HG03280 (cell line): ENCODE results near the gene ERG28.

ENCODE experiments used
- ATAC-seq: cut with Tn5 transposase; IDR thresholded peaks from one replicate; pipeline ENCODE4 v1.9.1; 2021; ENCODE audit warnings: mild to moderate bottlenecking, moderate library complexity; ENCODE audit not compliant: unreplicated experiment

The ERG28 gene

DNA sequence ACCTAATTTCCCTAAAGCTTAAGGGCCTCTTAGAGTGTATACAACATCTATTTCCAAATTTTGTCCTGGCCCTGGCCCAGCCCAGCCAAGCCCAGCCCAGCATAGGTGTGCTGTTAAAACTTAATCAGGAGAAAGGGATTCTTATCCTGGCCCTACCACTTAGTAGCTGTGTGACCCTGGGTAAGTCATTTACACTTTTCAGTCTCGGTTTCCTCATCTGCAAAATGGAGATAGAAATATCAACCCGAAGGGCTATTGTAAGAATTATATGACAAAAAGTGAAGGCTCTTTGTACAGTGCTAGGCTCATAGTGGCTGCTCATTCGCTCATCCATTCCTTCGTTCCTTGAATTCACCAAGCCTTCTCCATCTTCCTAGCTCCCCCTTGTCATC lies 442 bp downstream of the ERG28 start:
- no peak for ATAC-seq

DNA sequence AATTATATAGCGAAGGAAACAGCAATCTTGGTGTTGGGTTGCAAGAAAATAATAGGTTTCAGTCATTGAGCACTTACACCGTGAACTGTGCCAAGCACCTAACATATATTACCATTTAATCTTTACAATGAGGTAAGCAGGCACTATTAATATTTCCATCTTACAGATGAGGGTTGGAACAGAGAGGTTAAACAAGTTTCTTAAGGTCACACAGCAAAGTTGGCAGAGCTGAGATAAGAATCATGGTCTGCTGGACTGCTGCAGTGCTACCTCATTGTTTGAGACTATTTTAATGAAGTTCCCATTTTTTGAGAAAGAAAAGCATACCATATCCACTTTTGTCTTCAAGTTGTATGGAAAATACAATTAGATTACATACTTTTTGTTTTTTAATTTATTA lies 1.7 kb downstream of the ERG28 start:
- no peak for ATAC-seq

DNA sequence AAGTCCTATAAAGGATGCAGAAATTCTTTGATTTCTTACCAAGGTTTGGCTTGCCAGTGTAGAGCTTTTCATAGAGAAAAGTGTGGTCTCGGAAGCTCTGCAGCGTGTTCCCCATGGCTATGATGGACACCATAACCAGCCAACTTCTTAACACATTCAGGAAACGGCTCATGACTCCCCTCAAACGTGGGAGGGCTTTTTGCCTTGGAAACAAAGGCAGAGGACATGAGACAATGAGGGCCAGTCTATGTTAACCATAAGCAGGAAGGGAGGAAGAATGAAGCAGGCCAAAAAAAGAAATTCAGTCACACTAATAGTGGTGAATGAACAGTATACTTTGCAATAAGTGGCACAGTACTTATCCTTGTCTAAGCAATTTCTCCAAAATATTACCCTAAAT lies 3.3 kb downstream of the ERG28 start:
- no peak for ATAC-seq

DNA sequence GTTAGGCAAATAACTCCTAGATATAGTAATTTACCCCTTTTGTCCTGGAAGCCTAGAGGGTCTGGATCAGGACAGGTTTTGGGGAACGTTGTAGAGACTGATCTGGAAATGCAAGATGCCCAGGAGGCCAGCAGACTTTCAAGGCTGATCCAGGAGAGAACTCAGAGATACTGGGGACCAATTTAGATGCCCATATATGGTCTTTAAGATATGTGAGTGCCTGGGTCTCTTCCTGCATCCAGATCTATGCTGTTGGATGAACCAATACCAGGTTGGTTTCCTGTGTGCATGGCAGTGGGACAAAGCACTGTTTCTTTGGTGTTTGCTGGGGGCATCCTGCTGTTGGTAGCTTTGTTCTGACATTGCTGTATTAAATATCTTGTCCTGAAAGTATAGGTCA lies 5.4 kb downstream of the ERG28 start:
- no peak for ATAC-seq

DNA sequence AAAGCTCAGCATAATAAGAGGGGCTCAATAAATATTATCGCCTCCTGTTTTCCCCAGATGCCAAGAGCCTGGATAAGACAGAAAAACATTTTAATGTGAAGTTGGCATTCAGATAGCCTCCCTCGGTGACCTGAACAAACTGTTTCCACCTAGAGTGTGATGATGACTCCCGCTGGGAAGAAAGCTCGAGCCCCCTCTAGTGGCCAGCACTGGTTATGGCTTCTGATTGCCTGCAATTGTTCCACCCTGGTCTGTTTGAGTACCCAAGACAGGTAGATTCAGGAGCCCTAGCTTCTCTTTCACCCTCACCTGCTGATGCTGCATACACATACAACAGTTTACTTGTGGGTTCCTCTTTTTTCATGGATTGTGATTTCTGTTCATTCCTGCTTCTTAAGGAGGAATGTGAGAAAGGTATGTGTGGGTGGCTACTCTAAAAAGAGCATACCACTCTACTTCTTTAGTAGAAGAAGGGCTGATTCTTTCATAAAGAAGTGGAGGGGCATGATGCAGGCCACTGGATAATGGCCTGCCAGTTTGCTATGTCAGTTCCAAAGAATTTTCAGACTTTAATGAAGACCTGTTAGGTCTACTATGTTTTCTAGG lies 6.4 kb downstream of the ERG28 start:
- ATAC-seq: peak; percentile 61

DNA sequence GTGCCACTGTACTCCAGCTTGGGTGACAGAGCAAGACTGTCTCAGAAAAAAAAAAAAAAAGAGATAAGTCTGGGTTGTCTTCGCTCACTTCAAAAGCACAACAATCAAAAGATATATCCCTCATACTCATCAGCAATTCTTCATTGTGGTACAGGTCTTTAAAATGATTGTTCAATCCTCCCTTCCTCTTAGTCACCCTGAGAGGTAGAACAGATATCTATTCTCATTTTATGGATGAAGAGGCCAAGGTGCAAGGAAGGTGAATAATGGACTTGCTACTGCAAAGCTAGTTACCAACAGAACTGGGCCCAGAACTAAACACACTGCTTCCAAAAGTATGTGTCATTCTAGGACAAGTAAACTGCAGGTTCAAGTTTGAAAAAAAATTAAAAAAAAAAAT lies 7.1 kb downstream of the ERG28 start:
- no peak for ATAC-seq

DNA sequence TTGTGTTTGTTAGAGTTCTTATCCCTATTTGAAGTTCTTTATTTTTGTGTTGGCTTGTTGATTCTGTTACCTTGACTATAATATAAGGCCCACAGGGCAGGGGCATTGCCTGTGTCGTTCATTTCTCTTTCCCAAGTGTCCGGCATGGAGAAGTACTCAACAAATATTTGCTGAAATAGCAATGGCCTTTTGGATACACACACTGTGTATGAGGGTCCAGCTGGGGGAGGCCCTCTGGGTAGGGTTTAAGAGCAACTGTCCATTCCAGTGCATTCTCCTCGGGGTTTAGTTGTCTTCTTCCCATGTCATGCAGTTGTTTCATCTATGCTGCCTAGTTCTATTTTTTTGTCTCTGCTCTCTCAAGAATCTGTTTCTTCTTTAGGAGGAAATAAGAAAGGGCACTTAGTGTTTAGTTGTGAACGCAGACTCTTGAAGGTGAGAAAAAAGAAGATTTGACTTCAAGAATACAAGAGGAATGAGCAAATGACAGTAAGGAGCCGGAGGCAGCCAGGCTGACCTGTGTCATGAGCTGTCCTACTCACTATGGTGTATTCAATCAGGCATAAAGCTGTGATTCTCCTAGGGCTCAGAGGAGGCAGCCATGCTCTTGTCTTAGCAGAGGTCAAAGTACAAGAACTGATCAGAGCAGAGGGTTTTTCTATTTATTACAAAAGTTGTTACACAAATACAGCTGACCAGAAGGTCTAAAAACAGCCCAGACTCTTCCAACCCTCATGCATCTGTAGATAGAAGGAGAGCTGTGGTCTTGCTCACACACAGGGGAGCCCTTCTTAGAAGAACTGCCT lies 10.2 kb downstream of the ERG28 start:
- ATAC-seq: no peak

DNA sequence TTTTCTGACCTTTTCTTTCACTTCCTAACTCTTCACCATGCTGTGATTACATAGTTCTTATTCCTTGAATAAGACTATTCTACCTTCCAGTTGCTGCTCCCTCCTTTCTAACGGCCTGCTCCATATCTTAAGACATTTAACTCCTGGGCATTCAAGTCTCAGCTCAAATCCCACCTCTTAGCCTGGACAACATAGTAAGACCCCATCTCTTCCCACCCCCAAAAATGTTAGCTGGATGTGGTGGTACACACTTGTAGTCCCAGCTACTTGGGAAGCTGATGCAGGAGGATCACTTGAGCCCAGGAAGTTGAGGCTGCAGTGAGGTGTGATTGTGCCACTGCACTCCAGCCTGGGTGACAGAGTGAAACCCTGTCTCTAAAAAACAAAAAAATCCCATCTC lies 10.9 kb downstream of the ERG28 start:
- no peak for ATAC-seq

DNA sequence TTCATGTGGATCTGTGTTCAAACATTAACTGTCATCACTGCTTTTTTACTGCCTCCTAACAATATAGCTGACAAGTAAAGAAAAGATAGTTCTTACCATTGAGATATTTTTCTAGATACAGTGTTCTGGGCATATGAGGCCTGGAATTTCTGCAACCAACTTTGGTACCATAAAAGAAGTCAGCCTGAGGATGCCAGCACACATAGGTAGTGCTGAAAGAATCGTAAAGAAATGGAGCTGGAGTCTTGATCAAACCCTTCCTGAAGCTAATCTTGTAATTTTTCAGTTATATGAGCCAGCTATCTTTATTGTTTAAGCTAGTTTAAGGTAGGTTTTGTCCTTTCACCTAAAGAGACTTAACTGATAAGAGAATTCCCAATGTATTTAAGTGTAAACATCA lies 11.3 kb downstream of the ERG28 start:
- no peak for ATAC-seq

DNA sequence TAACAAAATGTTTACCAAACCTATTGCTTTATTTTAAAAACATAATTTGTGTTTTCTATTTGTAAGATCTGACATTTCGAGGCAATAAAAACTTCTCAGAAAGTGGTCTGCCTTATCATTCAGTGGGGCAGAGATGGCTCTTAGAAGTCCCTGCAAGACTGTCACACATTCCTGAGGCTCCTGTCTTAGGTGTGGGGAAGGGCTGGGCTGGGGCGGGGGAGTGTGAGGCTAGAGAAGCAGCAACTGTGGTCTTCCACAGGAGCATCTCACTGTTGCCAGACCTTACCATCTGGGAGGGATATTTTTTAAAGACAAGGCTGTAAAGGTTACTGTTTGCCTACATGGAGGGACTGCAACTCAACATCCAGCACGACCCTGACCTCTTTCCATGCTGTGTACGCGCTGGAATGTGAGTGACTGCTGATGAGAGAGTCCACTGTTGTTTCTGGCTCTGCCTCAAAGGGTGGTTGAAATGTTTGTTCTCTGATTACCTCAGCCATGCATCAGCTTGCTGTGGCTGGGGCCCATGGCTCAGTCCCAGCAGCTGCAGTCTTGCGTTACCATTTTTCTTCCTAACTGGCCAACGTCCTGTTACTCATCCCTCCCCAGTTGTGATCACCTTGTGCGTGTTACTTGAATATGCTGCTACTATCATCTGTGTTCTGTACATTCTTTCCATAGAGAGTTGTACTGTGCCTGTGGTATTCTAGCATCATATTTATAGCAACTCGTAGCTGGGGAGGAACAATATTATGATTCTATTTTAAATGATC lies 12.4 kb downstream of the ERG28 start:
- no peak for ATAC-seq

DNA sequence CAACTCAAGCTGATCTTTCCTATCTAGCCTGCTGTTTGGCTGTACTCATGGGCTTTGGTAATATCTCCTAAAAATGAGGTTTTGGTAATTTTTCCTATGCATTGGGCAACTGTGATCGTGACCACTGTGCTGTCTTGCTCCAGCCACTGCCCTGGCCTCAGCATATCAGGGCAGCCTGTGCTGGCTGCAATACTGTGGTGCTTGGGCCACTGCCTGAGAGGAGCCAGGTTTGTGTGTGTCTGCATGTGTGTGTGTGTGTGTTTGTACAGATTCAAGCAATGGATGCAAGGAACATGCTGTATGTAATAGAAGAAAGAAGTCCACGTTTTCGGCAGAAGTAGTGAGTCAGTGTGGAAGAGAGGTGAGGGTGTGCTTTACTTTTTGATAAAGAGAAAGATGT lies 13.0 kb downstream of the ERG28 start:
- ATAC-seq: no peak

DNA sequence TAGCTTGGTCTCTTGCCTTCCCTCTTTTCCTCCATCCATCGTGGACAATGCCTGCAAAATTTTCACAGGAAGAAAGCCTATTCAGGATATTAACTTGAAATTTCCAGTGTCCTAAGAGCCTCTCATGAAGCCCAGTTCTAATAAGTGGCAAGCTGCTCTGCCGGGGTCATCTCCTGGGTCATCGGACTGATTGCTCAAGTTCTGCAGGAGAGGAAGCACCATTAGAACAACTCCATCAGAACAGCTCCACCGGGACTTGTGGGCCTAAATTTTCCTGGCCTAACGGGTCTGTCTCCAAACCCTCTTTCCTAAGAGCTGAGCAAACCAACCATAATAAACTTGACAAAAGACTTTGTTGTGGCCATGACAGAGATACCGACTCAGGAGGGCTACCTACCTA lies 13.9 kb downstream of the ERG28 start:
- ATAC-seq: no peak

DNA sequence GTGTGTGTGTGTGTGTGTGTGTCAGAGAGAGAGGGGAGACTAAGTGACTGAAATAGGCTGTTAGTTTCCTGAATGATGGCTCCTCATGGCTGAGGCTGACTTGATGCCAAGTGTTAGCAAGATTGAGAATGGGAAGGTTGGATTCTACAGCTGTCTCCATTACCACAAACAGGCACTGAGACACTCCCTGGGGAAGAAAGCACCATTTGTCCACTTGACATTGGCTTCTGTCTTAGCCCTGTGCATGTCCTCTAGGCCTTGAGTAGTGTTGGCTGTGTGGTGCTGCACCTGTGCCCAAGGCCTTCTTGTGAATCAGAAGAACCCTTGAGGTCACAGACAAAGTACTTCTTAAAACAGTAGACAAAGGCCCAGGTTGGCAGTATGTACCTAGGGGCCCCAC lies 15.6 kb downstream of the ERG28 start:
- ATAC-seq: no peak

DNA sequence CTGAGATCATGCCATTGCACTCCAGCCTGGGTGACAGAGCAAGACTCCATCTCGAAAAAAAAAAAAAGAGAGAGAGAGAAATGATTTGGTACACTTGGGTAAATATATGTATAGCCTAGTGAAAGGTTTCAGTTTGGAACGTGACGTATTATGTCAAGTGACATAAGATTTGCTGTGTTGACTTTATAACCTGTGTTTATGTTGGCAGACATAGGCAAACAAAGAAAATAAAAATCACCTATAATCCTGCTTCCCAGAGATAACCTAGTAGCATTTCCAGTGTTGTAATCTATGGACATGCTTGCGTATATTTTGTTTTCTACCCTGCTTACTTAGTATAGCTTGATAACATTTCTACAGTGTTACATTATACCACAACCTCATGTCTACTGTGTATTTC lies 16.7 kb downstream of the ERG28 start:
- no peak for ATAC-seq

DNA sequence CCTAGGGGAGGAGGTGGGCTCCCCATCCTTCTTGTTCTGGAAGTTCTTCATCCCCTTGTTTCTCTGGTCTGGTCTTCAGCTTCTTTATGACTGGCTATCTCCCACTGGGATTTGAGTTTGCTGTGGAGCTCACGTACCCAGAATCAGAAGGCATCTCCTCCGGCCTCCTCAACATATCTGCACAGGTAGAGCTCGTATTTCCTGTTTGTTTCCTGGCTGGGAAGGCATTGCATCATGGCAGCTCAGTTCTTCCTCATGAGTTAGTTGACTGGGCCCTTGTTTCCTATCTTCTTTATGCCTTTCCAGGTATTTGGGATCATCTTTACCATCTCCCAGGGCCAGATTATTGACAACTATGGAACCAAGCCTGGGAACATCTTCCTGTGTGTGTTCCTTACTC lies 19.8 kb downstream of the ERG28 start:
- ATAC-seq: no peak

DNA sequence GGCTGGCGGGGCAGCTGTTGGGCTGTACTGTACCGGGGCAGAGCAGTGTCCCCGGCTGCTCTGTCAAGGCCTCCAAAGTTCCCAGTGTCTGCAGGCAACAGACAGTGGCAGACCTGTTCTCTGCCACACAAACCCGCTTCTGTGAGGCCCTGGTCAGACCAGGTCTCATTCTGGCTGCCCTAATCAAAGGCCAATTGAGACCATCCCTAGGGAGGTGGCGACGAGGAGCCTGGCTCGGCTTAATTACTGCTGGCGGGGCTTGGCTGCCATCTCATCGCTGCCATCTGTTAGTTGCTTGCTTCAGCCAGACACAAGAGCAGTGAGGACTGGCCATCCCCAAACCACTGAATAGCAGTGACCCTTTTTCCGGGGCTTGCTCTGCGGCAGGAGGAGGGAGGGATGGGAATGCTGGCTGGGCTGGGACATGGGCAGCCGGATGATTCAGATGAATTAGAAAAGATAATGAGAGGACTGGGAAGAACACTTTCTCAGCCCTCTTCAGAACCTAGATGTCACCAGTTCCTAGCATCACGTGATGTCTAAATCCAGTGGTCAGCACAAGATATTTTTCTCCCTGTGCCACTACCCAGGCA lies 24.5 kb downstream of the ERG28 start:
- no peak for ATAC-seq

DNA sequence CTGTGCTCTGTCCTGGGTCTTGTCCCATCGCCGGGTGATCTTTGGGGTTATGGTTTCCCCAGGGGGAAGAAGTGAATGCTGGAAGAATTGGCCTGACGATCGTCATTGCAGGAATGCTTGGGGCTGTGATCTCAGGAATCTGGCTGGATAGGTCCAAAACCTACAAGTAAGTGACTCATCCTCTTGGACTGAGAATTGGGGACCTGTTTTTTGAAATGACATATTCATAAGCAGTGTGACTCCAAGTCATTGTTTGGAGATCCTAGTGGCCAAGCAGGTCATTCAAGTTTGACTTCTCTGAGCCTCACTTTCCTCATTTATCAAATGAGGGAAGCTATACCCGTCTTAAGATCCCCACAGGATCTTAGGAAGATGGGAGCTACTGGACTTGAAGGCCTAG lies 25.8 kb downstream of the ERG28 start:
- ATAC-seq: no peak

DNA sequence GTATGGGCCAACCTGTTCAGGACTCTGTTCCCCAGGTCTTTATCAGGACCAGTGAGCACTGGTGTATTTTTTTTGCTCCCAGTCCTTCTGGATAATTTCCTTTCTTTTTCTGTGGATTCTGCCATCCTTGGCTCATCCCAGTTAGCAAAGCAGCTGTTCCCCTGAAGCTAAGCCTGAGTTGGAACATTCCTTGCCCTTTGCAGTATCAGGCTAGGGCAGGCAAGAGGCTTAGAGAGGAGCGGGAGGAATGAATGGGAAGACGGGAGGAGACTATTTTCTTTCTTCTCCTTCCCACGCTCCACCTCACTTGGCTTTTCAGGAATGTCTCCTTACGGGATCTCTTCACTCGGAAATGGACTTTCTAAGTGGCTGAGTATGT lies 29.2 kb downstream of the ERG28 start:
- no peak for ATAC-seq

DNA sequence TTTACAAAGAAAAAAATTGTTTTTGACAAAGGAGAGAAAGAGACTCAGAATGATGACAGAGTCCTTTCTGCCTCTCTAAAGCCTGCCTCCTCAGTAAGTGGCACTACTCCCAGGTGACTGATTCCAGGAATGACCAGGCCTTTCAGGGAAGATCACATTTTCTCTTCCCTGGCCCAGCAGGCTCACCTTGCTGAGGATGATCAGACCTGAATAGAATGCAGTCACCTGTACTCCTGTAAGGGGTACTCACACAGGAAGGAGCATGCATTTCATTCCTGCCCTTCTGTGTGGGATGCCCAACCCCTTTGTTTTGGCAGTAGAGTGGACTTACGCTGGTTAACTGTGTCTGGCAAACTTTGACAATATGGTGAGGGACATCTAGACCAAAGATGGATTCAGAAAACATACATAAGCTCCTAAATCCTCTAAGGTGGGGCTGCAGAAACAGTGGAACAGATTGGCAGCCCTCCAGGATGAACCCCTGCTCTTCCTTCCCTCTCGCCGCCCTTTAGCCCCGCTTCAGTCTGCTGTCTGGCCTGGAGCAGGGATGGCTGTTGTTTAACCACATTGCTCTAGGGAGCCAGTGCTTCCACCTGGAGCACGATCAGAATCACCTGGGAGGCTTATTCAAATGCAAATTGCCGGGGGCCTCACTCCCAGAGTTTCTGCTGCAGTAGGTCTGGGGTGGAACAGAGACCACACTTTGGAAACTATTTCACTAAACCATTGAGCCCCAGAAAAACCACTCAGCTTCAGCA lies 29.8 kb downstream of the ERG28 start:
- no peak for ATAC-seq

DNA sequence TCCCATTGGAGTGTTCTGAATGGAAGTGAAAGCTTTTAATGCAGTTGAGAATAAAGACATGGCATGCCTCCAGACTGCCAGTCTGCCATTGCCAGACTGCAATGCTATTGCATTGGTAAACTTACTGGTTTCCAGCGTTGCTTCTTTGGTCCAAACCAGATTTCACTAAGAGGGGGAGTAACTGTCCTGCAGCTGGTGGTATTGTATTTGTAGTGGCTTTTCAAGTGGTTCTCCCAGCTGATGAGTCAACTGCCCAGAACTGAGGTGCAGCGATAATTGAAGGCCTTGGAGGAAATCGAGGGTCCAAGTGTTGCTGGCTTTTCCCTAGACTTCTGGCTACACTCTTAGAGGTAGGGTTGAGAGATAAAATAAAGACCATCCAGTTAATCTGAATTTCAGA lies 31.9 kb downstream of the ERG28 start:
- ATAC-seq: no peak

DNA sequence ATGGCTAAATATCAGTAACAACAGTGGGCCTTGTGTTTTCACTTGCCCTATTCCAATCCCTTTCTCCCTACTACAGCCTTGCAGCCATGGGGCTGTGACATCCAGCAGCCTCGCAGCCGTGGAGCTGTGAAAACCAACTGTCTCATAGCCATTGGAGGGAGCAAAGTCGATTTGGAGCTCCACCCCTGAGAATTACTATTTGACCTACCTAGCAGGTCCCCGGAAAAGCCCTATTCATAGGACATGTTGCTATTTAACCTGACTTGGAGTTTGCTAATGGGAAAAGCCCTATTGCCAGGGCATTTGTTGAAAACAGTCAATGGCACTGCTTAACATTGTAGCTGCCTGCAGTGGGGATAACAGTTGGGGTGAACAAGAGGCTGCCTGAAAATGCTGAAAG lies 33.3 kb downstream of the ERG28 start:
- no peak for ATAC-seq
